Measurements from ENCODE around the gene THAP2. TPM values are rescaled to one million over a fixed set of nuclear protein-coding genes. Genes with fewer than 3 reads are reported as not detected.

Gene THAP2
- total and polyA plus RNA-seq, 2 experiments from 2014 or later = 4.7 to 16.5 TPM

DNA sequence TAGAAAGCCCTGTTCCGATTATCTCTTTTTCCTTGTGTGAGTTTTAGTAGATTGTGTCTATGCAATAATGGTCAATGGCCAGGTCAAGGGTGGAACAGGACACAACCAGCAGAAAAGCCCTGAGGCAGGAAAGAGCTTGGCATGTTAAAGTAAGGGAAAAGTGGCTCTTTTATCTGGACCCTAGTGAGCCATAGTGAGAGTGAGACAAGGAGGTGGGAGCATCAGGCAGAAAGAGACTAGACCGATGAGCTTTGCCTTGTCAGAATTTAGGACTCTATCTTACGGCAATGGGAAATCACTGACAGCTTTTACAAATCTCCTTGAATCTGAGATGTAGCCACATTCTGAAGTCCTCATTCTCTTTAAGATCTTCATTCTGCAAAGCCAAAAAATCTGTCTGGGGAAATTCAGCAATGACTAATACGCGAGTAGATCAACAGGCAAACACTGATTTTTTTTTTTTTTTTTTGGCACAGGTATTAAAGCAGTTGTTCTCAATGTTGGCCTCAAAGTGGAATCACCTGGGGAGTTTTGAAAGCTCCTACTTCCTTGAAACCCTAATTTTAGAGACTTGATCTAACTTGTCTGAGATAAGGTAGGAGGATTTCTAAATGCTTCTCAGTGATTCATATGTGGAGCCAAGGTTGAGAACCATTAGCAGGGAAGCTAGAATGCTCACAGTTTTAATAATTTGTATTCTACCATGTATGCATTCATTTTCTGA is 55.7 kb downstream of the THAP2 start:
- Histone ChIP-seq H3K36me3 (ENCODE audit: insufficient read depth) (no peaks in the 10 kb centered on the region), H3K27ac (ENCODE audit: low read depth) (no peak overlapping the region), H3K4me3 (no peak overlapping the region), H3K9me2 (ENCODE audit: insufficient read depth) (no peaks in the 10 kb centered on the region), H3K4me2 (no peak overlapping the region), H3K4me1 (ENCODE audit: insufficient read depth) (no peaks in the 10 kb centered on the region), H4K20me1 (replicated peaks; ENCODE audit: insufficient read depth) (no peaks in the 10 kb centered on the region), H3K79me2 (replicated peaks; ENCODE audit: insufficient read depth) (no peaks in the 10 kb centered on the region), H3K27me3 (ENCODE audit: insufficient read depth) (no peaks in the 10 kb centered on the region), H2AFZ (no peak overlapping the region), H3F3A (replicated peaks; ENCODE audit: low read depth) (no peaks in the 10 kb centered on the region)
- Mint-ChIP-seq H3K27me3 (ENCODE audit: insufficient read depth, low read depth, poor library complexity) (peaks cover 3% of the 10 kb centered on the region), H3K4me3 (no peak overlapping the region), H3K36me3 (ENCODE audit: low read depth) (no peaks in the 10 kb centered on the region), H3K9me3 (no peaks in the 10 kb centered on the region), H3K27ac (no peak overlapping the region), H3K4me1 (no peaks in the 10 kb centered on the region)
- DNase-seq (ENCODE audit: low spot score) (no peak), ATAC-seq (no peak)
- TF ChIP-seq EZH2phosphoT487 (IDR thresholded peaks at IDR 0.05; ENCODE audit: unreplicated experiment) (no peak), JUNB (IDR thresholded peaks at IDR 0.05; ENCODE audit: unreplicated experiment) (no peak), POLR2AphosphoS5 (IDR thresholded peaks at IDR 0.05; ENCODE audit: low read depth) (no peak), EZH2 (IDR thresholded peaks at IDR 0.05; ENCODE audit: low read depth, unreplicated experiment) (no peak), NANOG (IDR thresholded peaks at IDR 0.05; ENCODE audit: borderline replicate concordance) (no peak), ZNF114 (CRISPR knock-in tag; IDR thresholded peaks at IDR 0.05) (no peak), STAT1 (IDR thresholded peaks at IDR 0.05; ENCODE audit: unreplicated experiment) (no peak), CREB1 (CRISPR knock-in tag; IDR thresholded peaks at IDR 0.05; ENCODE audit: low read depth) (no peak), ZNF331 (CRISPR knock-in tag; IDR thresholded peaks at IDR 0.05; ENCODE audit: low read depth) (no peak)
- TF ChIP-seq, protein P1, sequence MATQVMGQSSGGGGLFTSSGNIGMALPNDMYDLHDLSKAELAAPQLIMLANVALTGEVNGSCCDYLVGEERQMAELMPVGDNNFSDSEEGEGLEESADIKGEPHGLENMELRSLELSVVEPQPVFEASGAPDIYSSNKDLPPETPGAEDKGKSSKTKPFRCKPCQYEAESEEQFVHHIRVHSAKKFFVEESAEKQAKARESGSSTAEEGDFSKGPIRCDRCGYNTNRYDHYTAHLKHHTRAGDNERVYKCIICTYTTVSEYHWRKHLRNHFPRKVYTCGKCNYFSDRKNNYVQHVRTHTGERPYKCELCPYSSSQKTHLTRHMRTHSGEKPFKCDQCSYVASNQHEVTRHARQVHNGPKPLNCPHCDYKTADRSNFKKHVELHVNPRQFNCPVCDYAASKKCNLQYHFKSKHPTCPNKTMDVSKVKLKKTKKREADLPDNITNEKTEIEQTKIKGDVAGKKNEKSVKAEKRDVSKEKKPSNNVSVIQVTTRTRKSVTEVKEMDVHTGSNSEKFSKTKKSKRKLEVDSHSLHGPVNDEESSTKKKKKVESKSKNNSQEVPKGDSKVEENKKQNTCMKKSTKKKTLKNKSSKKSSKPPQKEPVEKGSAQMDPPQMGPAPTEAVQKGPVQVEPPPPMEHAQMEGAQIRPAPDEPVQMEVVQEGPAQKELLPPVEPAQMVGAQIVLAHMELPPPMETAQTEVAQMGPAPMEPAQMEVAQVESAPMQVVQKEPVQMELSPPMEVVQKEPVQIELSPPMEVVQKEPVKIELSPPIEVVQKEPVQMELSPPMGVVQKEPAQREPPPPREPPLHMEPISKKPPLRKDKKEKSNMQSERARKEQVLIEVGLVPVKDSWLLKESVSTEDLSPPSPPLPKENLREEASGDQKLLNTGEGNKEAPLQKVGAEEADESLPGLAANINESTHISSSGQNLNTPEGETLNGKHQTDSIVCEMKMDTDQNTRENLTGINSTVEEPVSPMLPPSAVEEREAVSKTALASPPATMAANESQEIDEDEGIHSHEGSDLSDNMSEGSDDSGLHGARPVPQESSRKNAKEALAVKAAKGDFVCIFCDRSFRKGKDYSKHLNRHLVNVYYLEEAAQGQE (IDR thresholded peaks at IDR 0.05; ENCODE audit: unreplicated experiment) = no peak
- TF ChIP-seq, protein P2, sequence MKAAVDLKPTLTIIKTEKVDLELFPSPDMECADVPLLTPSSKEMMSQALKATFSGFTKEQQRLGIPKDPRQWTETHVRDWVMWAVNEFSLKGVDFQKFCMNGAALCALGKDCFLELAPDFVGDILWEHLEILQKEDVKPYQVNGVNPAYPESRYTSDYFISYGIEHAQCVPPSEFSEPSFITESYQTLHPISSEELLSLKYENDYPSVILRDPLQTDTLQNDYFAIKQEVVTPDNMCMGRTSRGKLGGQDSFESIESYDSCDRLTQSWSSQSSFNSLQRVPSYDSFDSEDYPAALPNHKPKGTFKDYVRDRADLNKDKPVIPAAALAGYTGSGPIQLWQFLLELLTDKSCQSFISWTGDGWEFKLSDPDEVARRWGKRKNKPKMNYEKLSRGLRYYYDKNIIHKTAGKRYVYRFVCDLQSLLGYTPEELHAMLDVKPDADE (IDR thresholded peaks at IDR 0.05) = no peak
- TF ChIP-seq, protein P3, sequence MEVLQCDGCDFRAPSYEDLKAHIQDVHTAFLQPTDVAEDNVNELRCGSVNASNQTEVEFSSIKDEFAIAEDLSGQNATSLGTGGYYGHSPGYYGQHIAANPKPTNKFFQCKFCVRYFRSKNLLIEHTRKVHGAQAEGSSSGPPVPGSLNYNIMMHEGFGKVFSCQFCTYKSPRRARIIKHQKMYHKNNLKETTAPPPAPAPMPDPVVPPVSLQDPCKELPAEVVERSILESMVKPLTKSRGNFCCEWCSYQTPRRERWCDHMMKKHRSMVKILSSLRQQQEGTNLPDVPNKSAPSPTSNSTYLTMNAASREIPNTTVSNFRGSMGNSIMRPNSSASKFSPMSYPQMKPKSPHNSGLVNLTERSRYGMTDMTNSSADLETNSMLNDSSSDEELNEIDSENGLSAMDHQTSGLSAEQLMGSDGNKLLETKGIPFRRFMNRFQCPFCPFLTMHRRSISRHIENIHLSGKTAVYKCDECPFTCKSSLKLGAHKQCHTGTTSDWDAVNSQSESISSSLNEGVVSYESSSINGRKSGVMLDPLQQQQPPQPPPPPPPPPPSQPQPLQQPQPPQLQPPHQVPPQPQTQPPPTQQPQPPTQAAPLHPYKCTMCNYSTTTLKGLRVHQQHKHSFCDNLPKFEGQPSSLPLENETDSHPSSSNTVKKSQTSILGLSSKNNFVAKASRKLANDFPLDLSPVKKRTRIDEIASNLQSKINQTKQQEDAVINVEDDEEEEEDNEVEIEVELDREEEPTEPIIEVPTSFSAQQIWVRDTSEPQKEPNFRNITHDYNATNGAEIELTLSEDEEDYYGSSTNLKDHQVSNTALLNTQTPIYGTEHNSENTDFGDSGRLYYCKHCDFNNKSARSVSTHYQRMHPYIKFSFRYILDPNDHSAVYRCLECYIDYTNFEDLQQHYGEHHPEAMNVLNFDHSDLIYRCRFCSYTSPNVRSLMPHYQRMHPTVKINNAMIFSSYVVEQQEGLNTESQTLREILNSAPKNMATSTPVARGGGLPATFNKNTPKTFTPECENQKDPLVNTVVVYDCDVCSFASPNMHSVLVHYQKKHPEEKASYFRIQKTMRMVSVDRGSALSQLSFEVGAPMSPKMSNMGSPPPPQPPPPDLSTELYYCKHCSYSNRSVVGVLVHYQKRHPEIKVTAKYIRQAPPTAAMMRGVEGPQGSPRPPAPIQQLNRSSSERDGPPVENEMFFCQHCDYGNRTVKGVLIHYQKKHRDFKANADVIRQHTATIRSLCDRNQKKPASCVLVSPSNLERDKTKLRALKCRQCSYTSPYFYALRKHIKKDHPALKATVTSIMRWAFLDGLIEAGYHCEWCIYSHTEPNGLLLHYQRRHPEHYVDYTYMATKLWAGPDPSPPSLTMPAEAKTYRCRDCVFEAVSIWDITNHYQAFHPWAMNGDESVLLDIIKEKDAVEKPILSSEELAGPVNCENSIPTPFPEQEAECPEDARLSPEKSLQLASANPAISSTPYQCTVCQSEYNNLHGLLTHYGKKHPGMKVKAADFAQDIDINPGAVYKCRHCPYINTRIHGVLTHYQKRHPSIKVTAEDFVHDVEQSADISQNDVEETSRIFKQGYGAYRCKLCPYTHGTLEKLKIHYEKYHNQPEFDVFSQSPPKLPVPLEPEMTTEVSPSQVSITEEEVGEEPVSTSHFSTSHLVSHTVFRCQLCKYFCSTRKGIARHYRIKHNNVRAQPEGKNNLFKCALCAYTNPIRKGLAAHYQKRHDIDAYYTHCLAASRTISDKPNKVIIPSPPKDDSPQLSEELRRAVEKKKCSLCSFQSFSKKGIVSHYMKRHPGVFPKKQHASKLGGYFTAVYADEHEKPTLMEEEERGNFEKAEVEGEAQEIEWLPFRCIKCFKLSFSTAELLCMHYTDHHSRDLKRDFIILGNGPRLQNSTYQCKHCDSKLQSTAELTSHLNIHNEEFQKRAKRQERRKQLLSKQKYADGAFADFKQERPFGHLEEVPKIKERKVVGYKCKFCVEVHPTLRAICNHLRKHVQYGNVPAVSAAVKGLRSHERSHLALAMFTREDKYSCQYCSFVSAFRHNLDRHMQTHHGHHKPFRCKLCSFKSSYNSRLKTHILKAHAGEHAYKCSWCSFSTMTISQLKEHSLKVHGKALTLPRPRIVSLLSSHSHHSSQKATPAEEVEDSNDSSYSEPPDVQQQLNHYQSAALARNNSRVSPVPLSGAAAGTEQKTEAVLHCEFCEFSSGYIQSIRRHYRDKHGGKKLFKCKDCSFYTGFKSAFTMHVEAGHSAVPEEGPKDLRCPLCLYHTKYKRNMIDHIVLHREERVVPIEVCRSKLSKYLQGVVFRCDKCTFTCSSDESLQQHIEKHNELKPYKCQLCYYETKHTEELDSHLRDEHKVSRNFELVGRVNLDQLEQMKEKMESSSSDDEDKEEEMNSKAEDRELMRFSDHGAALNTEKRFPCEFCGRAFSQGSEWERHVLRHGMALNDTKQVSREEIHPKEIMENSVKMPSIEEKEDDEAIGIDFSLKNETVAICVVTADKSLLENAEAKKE (CRISPR knock-in tag; IDR thresholded peaks at IDR 0.05) = no peak
- TF ChIP-seq, protein P4, sequence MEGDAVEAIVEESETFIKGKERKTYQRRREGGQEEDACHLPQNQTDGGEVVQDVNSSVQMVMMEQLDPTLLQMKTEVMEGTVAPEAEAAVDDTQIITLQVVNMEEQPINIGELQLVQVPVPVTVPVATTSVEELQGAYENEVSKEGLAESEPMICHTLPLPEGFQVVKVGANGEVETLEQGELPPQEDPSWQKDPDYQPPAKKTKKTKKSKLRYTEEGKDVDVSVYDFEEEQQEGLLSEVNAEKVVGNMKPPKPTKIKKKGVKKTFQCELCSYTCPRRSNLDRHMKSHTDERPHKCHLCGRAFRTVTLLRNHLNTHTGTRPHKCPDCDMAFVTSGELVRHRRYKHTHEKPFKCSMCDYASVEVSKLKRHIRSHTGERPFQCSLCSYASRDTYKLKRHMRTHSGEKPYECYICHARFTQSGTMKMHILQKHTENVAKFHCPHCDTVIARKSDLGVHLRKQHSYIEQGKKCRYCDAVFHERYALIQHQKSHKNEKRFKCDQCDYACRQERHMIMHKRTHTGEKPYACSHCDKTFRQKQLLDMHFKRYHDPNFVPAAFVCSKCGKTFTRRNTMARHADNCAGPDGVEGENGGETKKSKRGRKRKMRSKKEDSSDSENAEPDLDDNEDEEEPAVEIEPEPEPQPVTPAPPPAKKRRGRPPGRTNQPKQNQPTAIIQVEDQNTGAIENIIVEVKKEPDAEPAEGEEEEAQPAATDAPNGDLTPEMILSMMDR (conservative IDR thresholded peaks at IDR 0.05; ENCODE audit: low read depth in 2 of 2) = no peak

Measured in GM23338 (cell line).